HFFc6 (cell line): ENCODE results near the gene CDX2. TPM values are rescaled to one million over a fixed set of nuclear protein-coding genes. Genes with fewer than 3 reads are reported as not detected.

Source experiments
- DNase-seq: peaks from one replicate; pipeline ENCODE4 v3.0.0-alpha.2; 2018
- H3K27ac Mint-ChIP-seq: 2 replicates; pipeline ENCODE4 v1.8.0; 2020; ENCODE audit warnings: mild to moderate bottlenecking, mixed read lengths
- H3K27me3 Mint-ChIP-seq: 2 replicates; pipeline ENCODE4 v1.8.0; 2021; ENCODE audit warnings: mild to moderate bottlenecking, moderate library complexity, mixed read lengths; ENCODE audit not compliant: insufficient read depth
- H3K36me3 Mint-ChIP-seq: 2 replicates; pipeline ENCODE4 v1.8.0; 2021; ENCODE audit warnings: low read depth, mixed read lengths
- H3K4me1 Mint-ChIP-seq: 2 replicates; pipeline ENCODE4 v1.8.0; 2020; ENCODE audit warnings: low read depth, mixed read lengths
- H3K4me3 Mint-ChIP-seq: 2 replicates; pipeline ENCODE4 v1.8.0; 2020; ENCODE audit warnings: mild to moderate bottlenecking, moderate library complexity, mixed read lengths
- H3K9me3 Mint-ChIP-seq: 2 replicates; pipeline ENCODE4 v1.8.0; 2020; ENCODE audit warnings: mild to moderate bottlenecking, mixed read lengths
- total RNA-seq, 6 experiments: library from RNA; stranded (reverse); fragmentation: NEBNext Ultra II Directional; extraction: Animal tissue kit (Norgen Biotek cat#: 25700); gene quantifications; 2 replicates in 1 of 6; 3 replicates in 5 of 6; pipeline ENCODE4 v1.2.3, GENCODE V29; 2021
- TF ChIP-seq, protein P1 (sequence below): fragments of 200-600 bp; sonication (generic); IDR thresholded peaks from 2 replicates; pipeline ENCODE4 v1.5.0; 2021; ENCODE audit warnings: antibody characterized with exemption, mild to moderate bottlenecking

CDX2 gene
- total RNA-seq, 6 experiments from 2014 or later: not detected

DNA sequence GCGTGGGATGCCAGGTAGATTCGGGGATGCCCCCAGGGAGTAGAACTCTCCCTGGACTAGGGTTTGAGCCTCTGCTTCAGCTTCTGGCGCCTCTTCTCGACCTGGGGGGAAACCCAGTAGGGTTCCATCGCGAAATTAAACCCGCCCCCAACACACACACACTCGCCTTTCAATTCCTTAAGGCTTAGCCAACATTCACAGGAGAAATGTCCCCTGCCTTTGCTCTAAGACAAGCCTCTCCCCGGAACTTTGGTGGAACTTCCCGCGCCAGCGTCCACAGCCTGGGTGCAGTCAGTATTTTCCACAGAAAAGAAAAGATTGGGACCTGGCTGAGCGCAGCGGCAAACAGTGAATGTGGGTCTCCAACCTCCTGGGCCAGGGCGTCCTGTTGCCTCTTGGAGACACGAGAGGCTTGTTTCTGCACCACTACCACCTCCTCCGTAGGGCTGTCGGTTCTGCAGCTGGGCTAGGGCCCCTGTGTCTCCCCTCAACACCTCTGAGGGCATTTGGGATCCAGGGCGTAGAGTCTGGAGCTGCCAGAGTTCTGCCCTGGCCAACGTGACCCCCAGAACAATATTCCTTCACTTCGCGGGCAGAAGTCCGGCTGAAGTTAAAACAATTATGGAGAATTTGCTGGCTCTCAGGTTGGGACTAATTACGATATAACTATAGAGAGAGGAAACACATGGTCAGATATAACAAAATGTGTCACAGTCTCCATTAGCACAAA lies 46.1 kb downstream of the CDX2 start:
- Mint-ChIP-seq H3K36me3 (no peaks in the 10 kb centered on the region), H3K9me3 (no peaks in the 10 kb centered on the region), H3K27ac (no peak overlapping the region), H3K4me3 (no peak overlapping the region), H3K27me3 (peaks cover 77% of the 10 kb centered on the region), H3K4me1 (peaks cover 14% of the 10 kb centered on the region)
- no peak for DNase-seq
- TF ChIP-seq, protein P1, sequence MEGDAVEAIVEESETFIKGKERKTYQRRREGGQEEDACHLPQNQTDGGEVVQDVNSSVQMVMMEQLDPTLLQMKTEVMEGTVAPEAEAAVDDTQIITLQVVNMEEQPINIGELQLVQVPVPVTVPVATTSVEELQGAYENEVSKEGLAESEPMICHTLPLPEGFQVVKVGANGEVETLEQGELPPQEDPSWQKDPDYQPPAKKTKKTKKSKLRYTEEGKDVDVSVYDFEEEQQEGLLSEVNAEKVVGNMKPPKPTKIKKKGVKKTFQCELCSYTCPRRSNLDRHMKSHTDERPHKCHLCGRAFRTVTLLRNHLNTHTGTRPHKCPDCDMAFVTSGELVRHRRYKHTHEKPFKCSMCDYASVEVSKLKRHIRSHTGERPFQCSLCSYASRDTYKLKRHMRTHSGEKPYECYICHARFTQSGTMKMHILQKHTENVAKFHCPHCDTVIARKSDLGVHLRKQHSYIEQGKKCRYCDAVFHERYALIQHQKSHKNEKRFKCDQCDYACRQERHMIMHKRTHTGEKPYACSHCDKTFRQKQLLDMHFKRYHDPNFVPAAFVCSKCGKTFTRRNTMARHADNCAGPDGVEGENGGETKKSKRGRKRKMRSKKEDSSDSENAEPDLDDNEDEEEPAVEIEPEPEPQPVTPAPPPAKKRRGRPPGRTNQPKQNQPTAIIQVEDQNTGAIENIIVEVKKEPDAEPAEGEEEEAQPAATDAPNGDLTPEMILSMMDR: no peak

DNA sequence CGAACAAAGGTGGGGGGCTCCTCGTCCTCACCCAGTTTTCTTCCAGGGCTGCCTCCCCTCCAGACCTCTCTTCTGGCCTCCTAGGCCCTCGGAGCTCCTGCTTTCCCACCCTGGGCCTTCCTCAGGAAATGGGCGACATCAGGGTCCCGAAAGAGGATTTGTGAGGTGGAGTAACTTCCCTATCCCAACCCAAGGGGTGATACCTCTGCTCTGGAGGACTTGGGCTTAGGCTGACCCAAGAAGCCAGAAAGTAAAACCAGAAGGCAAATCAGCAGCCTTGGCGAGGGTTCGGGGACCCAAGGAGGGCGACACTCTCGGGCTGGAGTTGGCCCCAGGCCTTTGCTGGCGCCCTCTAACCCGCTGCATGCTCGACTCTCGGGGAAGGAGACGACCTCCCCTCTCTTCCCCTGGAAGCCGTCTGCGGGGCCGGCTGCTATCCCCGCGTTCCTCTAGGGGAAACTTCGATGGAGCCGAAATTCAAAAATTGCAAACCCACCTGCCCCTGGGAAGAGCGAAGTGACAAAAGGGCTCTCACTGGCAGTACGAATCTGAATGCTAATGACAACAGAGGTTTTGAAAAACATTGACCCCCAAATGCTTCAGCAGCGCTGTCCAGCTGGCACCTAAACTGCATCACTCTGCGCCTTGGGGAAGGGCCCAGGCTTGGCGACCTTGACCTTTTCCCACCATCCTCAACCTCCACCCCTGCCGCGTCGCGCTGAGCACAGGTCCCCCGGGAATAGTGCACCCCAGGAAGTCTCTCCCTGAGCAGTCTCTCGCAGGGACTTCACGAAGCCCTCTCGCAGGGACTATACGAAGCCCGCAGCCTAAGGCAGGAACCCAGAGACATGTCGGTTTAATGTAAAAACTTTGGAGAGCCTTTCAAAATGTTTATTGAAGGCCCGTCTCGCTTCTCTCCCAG lies 46.9 kb downstream of the CDX2 start:
- peaks cover 76% of the 10 kb centered on the region for H3K27me3 Mint-ChIP-seq
- peaks cover 14% of the 10 kb centered on the region for H3K4me1 Mint-ChIP-seq
- DNase-seq: no peak
- H3K27ac Mint-ChIP-seq: no peak overlapping the region
- no peaks in the 10 kb centered on the region for H3K9me3 Mint-ChIP-seq
- no peak overlapping the region for H3K4me3 Mint-ChIP-seq
- H3K36me3 Mint-ChIP-seq: no peaks in the 10 kb centered on the region
- TF ChIP-seq, protein P1: no peak

DNA sequence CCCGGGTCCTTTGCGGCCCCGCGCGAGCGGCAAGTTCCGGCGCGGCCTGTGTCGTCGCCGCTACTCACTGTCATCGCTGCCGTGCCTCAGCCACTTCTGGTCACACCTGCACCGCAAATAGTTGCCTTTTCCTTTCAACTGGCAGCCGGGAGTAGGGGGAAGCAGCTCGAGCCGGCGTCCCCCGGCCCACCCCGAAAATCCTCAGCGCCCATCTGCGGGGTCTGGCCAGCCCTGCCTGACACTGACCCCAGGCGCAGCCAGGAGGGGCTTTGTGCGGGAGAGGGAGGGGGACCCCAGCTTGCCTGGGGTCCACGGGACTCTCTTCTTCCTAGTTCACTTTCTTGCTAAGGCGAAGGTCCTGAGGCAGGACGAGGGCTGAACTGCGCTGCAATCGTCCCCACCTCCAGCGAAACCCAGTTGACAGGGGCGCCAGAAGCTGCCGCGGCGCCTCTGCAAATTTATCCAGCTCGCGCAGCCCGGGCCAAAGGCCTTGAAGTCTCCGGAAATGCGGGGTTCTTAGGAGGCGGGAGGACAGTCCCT lies 47.6 kb downstream of the CDX2 start:
- peak overlapping the region; percentile 73; the same call in 1 of the 2 replicates for H3K4me3 Mint-ChIP-seq
- H3K27me3 Mint-ChIP-seq: peaks cover 74% of the 10 kb centered on the region
- TF ChIP-seq, protein P1: no peak
- H3K27ac Mint-ChIP-seq: no peak overlapping the region
- H3K36me3 Mint-ChIP-seq: no peaks in the 10 kb centered on the region
- no peak for DNase-seq
- H3K9me3 Mint-ChIP-seq: no peaks in the 10 kb centered on the region
- H3K4me1 Mint-ChIP-seq: peaks cover 7% of the 10 kb centered on the region

DNA sequence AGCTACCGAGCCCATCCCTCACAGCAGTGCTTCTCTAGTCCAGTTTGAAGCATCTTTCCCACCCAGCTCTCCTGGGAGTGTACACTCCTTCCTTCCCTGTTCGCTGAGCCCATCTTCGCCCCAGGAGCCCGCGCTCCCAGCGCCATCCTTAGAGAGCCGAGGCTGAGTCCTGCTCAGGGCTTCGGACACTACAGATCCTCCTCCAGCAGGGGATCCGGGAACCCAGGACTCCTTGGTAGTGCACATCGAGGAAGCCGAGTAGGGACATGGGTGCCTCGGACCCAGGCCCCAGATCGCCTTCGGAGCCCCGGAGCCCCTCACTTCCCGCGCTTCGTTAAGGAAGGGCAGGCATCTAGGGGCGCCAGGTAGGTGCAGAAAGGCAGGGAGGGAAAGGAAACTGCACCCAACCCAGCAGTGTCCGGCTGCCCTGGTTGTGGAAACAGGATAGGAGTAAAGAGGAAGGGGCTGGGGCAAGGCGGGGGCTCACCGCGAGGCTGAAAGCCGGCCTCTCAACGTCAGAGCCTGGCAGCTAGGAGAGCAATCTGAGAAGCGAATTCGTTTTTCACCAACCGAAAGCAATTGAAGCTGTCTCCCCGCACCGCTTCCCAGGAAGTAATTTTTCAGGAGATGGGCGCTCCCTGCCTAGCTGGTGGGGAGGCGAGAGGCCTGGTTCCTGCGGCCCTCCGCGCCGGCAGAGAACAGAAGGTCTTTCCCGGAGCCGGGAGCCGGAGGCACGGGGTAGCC lies 48.3 kb downstream of the CDX2 start:
- Mint-ChIP-seq H3K27ac (no peak overlapping the region), H3K4me1 (peaks cover 6% of the 10 kb centered on the region), H3K36me3 (no peaks in the 10 kb centered on the region), H3K27me3 (peaks cover 71% of the 10 kb centered on the region), H3K9me3 (no peaks in the 10 kb centered on the region), H3K4me3 (peak overlapping the region; percentile 73)
- DNase-seq: no peak
- TF ChIP-seq, protein P1: no peak

DNA sequence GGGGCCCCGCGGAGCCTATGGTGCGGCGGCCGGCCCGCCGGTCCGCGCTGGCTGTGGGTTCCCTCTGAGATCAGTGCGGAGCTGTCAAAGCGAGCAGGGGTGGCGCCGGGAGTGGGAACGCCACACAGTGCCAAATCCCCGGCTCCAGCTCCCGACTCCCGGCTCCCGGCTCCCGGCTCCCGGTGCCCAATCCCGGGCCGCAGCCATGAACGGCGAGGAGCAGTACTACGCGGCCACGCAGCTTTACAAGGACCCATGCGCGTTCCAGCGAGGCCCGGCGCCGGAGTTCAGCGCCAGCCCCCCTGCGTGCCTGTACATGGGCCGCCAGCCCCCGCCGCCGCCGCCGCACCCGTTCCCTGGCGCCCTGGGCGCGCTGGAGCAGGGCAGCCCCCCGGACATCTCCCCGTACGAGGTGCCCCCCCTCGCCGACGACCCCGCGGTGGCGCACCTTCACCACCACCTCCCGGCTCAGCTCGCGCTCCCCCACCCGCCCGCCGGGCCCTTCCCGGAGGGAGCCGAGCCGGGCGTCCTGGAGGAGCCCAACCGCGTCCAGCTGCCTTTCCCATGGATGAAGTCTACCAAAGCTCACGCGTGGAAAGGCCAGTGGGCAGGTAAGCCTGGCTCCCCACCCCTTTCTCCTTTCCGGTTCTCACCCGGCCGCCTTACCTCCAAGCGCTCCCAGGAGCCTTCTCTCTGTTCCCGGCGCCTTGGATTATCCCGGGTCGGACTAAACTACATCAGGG lies 49.0 kb downstream of the CDX2 start, which contains the start of gene PDX1:
Gene PDX1 (plus strand): TSS at position 67 of the 743 bp plus-strand sequence. CDS start 139 bp downstream, at position 206.
- H3K4me3 Mint-ChIP-seq: peak within 1 kb of the TSS; percentile 73
- peaks cover 76% of the 10 kb centered on the region for H3K27me3 Mint-ChIP-seq
- H3K9me3 Mint-ChIP-seq: no peaks in the 10 kb centered on the region
- TF ChIP-seq, protein P1: no peak
- H3K4me1 Mint-ChIP-seq: peaks cover 6% of the 10 kb centered on the region
- no peaks in the 10 kb centered on the region for H3K36me3 Mint-ChIP-seq
- no peak for DNase-seq
- no peak within 1 kb of the TSS for H3K27ac Mint-ChIP-seq
